Measurements from ENCODE around the gene ZG16.

DNA sequence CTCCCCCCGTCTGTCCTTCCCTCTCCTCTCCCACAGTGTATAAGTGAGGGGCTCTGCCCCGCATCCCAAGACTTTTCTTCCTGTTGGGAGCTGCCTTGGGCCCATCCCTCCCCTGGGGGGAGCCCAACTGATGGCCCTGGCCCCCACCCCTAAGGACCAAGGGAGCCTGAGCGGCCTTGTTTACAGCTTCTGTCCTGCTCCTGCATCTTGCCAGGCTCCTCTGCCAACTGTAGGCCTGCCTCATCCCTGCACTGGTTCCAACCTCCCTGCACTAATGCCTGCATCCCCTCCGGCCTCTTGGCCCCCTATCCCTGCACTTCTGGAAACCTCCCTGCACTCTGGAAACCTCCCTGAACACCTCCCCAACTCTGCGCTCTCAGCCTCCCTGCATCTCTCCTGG is 36.5 kb downstream of the ZG16 start:
- TF ChIP-seq, protein P1, sequence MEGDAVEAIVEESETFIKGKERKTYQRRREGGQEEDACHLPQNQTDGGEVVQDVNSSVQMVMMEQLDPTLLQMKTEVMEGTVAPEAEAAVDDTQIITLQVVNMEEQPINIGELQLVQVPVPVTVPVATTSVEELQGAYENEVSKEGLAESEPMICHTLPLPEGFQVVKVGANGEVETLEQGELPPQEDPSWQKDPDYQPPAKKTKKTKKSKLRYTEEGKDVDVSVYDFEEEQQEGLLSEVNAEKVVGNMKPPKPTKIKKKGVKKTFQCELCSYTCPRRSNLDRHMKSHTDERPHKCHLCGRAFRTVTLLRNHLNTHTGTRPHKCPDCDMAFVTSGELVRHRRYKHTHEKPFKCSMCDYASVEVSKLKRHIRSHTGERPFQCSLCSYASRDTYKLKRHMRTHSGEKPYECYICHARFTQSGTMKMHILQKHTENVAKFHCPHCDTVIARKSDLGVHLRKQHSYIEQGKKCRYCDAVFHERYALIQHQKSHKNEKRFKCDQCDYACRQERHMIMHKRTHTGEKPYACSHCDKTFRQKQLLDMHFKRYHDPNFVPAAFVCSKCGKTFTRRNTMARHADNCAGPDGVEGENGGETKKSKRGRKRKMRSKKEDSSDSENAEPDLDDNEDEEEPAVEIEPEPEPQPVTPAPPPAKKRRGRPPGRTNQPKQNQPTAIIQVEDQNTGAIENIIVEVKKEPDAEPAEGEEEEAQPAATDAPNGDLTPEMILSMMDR (IDR thresholded peaks at IDR 0.05; ENCODE audit: low read length), result no peak
- TF ChIP-seq EZH2 (IDR thresholded peaks at IDR 0.05; ENCODE audit: borderline replicate concordance, low read length), result no peak

Measured in OCI-LY1 (cell line).